GM19023 (cell line): ENCODE data around the gene FHOD1.
A peak's percentile ranks its signal among the peaks of the same experiment; 100 is the strongest.

Experiments
- ATAC-seq: cut with Tn5 transposase; IDR thresholded peaks from one replicate; pipeline ENCODE4 v1.9.1; 2021; ENCODE audit warnings: mild to moderate bottlenecking, moderate library complexity; ENCODE audit not compliant: unreplicated experiment

The FHOD1 gene

DNA sequence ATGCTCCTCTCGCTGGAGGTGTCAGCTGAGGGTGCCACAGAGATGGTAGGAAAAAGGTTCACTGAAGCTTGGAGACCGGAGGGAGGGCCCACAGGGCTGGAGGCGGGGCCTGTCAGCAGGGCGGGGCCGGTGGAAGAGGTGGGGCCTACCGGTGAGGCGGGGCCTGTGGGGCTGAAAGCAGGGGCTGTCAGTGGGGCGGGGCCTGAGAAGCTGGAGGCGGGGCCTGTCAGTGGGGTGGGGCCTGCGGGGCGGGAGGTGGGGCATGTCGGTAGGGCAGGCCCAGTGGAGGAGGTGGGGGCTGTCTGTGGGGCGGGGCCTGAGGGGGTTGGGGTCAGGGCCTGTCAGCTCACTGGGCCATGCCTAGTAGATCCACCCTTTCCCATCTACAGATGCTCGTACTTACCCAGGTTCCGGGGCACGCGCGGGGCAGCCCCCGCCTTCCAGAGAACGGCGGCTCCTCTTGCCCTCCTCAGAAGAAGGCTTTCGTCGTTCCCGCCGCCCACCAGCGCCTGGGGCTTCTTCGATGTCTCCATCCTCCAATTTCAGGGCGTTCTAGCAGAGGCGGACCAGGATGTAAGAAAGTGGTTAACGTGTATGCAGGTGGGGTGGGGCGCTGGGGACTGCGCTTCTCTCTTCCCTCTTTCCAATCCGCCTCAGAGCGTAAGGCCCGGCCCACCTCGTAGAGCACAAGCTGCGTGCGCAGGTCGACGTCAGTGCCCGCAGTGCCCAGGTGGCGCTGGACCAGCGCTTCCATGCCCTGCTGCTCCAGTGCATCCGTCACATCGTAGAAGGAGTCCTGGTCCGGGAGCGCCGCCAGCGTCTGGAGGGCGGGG is 10.5 kb downstream of the FHOD1 start:
- ATAC-seq: no peak

GRCh38 chr16:67235816-67236562 is 11.3 kb downstream of the FHOD1 start:
- no peak for ATAC-seq

DNA sequence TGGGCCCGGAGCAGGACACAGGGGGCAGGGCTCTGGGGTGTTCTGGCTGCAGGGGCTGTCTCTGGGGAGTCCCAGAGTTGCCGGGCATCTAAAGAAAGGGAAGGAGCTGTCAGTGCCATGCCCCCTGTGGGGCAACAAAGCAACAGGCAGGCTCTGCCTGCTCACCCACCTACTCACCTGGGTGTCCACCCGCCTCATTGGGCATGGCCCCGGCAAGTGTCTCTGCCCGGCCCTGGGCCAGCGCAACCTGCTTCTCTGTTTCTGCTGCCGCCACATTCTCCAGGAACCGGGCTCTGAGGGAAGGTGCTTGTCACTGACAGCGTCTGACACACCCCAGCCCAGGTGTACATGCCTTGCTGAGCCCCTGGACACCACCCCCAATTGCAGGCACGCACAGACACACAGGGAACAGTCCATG is 13.1 kb downstream of the FHOD1 start:
- ATAC-seq: no peak

DNA sequence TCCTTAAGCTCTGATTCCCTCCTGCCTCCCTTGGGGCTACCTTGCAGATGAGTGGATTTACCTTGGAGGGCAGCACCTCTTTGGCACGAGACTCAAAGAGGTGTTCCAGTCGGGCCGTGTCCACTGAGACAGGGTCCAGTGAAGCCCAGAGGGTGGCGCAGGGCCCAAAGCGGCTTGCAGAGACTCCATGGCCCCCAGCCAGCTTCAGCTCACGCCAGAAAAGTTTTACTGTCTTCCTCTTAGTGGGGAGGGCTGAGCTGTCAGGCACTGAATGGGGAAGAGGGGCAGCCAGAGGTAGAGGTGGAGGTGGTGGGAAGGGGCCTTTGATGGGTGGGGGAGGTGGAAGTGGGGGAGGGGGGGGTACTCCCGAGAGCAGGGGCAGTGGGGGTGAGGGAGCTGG is 13.7 kb downstream of the FHOD1 start:
- ATAC-seq: no peak

- no peak for ATAC-seq
These were observed 16.2 kb downstream of the FHOD1 start for GRCh38 chr16:67230809-67231660.

GRCh38 chr16:67229906-67230808 is 17.1 kb downstream of the FHOD1 start:
- ATAC-seq: no peak

DNA sequence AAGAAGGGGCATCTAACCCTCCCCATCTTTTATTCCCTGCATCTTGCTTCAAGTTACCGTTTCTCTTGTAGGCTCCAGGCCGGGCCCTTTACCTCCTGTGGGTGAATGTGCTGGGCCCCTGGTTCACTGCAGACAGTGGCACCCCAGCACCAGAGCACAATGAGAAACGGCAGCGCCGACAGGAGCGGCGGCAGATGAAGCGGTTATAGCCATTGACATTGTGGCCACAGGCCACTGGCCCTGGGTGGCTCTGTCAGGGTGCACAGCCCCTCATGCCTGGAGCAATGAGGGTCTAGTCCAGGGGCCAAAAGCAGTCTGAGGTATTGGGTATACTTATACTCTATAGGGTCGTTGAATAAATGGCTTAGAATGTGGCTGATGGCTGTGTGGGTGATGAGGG is 18.4 kb downstream of the FHOD1 start:
- no peak for ATAC-seq

DNA sequence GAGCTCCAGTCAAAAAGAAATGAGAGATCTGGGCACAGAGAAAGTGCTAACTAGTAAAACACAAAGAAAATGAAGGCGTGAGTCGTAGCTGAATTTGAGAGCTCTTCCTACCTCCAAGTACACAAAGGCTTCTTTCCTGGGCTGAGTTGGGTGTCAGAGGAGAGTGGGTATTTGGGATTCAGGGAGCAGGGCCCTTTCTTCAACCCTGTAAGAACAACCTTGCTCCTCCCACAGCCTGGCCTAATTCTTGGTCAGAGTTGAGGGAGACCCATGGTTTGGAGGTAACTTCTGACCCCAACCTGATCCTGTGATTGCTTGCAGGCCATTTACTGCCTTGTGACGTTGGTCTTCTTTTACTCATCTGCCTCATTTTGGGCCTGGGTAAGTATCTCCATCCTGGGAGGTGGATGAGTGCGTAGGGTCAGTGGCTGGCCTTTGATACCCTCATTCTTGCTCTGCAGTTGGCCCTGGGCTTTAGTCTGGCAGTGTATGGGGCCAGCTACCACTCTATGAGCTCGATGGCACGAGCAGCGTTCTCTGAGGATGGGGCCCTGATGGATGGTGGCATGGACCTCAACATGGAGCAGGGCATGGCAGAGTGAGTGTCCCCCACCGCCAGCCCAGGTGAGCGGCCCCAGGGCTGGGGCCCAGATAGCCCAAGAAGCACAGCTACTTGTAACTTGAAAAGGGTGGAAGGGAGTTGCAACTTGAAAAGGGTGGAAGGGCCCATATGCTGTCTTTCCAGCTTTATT is 19.1 kb downstream of the FHOD1 start:
- no peak for ATAC-seq

GRCh38 chr16:67227567-67227921 is 19.7 kb downstream of the FHOD1 start:
- no peak for ATAC-seq

DNA sequence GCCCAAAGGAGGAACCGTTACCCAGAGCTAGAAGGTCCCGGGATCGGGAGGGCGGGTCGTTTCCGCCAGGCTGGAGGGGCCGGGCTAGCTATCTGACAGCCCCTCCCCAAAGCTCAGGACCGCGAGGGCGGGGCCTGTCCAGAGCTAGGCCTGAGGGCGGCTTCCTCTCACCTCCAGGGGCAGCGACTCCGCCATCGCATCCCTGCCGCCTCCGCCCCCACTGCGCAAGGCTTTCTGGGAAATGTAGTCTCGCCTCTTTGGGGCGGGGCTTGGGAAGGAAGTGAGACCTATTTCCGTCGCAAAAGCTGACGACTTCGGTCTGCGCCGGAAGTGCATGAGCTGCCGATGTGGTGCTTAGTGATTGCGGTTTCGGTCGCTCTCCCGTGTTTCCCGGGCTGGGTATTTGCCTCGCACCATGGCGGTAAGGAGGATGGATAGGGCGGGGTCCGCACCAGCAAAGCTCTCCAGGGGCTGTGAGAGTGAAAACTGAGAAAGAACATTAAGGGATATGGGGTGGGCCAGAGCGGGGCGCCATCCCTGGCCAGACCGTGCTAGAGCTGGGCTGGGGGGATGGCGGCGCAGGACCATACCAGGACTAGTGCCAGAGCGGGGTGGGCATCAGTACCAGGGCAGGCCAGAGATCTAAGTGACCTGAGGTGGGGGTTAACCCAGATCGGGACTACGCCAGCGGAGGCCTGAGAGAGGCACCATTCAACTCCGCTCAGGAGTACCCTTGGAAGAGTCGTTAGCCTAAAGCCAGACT is 20.3 kb downstream of the FHOD1 start, which contains the start of gene TMEM208:
Gene TMEM208 (plus strand): TSS at position 327 of the 763 bp plus-strand sequence. CDS start 89 bp downstream, at position 416.
- ATAC-seq: peak; percentile 94

GRCh38 chr16:67226295-67226803 is 20.9 kb downstream of the FHOD1 start:
- peak; percentile 1 for ATAC-seq

GRCh38 chr16:67223992-67224391 is 23.3 kb downstream of the FHOD1 start:
- ATAC-seq: no peak

DNA sequence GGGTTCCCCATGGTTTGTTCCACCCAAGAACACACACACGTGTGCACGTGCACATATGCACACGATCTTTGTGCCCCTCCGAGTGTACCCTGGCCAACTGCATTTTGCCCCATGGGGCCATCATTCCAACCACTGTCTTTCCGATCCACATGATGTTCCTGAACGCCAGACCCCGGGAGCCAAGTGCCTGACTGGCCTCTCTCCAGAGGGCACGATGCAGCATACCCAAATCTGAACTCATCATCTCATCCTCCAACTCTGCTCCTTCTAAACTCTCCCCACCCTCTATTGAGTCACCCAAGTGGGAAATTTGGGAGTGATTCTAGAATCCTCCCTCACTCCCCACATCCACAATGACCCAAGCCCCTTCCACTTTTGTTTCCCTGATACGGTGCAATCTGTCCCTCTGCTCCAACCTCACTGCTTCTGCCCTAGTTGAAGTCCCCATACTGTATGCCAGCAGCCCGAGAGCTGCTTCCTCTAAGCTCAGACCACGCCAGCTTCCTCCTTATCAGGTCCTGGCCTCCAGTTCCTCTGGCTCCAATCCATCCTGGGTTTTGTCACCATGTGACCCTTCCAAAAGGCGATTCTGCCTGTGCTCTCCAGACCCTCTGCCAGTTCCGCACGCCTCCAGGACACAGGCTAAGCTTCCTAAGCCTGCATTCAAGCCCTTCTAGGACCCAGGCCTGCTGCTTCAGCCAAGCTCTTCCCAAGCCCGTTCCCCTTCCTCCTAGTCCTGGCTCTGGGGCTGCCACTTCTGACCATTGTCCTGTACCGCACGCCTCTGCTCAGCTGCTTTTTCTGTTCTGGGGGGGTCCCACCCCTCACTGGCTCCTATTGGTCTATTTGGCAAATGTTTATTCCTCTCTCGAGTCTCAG is 30.4 kb downstream of the FHOD1 start:
- ATAC-seq: no peak

- no peak for ATAC-seq
These were observed 31.6 kb downstream of the FHOD1 start for GRCh38 chr16:67215706-67216105.

DNA sequence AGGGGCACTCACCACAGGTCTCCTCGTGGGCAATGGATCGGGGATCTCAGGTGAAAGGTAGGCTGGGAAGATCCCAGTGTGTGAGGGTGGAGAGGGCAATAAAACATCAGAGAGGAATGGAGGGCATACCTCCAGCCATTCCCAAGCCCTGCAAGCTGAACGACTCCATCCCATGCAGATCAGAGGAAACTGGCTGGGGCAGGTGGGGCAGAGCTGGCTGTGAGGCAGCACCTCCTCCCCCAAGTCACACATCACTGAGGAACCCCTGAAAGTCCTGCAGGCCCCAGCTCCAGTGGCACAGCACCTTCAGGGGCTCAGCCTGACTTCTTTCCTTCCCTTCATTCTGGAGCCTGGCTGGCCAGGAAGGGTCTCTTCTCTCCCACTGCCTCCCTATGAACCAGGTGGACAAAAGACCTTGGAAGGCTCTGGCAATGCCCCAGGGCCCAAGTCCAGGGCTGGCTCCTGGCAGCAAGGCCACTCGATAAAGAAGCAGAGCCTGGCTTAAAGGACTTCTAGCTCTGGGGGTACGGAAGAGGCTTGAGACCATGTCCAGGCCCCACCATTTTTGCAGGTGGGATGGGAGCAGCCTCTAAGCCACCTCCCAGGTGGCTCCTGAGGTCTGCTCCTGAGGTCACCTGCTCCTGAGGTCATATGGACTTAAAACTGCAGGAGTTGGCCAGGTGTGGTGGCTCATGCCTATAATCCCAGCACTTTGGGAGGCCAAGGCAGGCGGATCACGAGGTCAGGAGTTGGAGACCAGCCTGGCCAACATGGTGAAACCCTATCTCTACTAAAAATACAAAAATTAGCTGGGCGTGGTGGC is 33.9 kb downstream of the FHOD1 start:
- ATAC-seq: no peak

GRCh38 chr16:67212766-67213165 is 34.5 kb downstream of the FHOD1 start:
- no peak for ATAC-seq

DNA sequence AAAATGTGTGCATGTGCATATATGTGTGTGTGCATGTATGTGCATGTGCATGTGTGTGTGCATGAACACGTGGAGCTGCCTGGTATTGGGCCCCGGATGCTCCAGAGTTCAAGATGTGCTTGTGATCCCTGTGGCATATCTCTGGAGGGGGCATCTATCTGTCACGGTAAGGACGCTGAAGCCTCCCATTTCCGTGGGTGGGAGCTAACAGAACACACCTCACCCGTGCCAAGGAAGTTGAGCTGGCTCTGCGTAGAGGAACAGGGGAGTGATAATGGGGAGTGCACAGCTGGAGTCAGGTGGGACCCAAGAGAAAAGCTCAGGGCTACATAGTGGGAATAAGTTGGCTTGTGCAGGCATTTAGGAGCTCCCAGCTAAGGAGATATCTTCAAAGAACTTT is 35.6 kb downstream of the FHOD1 start:
- ATAC-seq: no peak
